Fibroblast of lung (primary cell): ENCODE measurements around the gene STARD4.

Experiments used
- CTCF ChIP-seq, 2 donors: IDR thresholded peaks in 1 of 2; conservative IDR thresholded peaks in 1 of 2; 1 replicate in 1 of 2; 2 replicates in 1 of 2; pipeline ENCODE4 v1.5.1; 2011 to 2012; ENCODE audit warnings: low read length in 2 of 2, control low read depth in 1 of 2, inconsistent platforms in 1 of 2, low read depth in 1 of 2, mild to moderate bottlenecking in 1 of 2
- EZH2 ChIP-seq: IDR thresholded peaks from 2 replicates; pipeline ENCODE4 v1.5.1; 2012; ENCODE audit warnings: low read length, control low read depth, mild to moderate bottlenecking; ENCODE audit errors: missing control alignments

- TF ChIP-seq CTCF (conservative IDR thresholded peaks at IDR 0.05 in 1 of 2, IDR thresholded peaks at IDR 0.05 in 1 of 2; ENCODE audit: low read depth in 1 of 2, low read length in 2 of 2): no peak
- no peak for TF ChIP-seq EZH2
Measured at GRCh38 chr5:111494355-111494999, 17.9 kb downstream of the STARD4 start.
